GM10266 (cell line): ENCODE measurements around the gene APCS.

Experiments
- DNase-seq: peaks from one replicate; pipeline ENCODE4 v3.0.0; 2012; ENCODE audit errors: extremely low spot score
- CTCF ChIP-seq: IDR thresholded peaks from 2 replicates; pipeline ENCODE4 v1.5.1; 2012; ENCODE audit warnings: mild to moderate bottlenecking, low read depth; ENCODE audit not compliant: control insufficient read depth, insufficient read depth; ENCODE audit errors: missing control alignments

APCS gene

GRCh38 chr1:159598196-159598595, 10.6 kb downstream of the APCS start:
- no peak for DNase-seq
- no peak for TF ChIP-seq CTCF

GRCh38 chr1:159600894-159601293, 13.3 kb downstream of the APCS start:
- no peak for TF ChIP-seq CTCF
- DNase-seq = no peak

GRCh38 chr1:159602501-159602999, 14.9 kb downstream of the APCS start:
- TF ChIP-seq CTCF = no peak
- DNase-seq = no peak

GRCh38 chr1:159612211-159612885, 24.7 kb downstream of the APCS start:
- DNase-seq = no peak
- no peak for TF ChIP-seq CTCF

- no peak for TF ChIP-seq CTCF
- no peak for DNase-seq
These were observed 45.3 kb downstream of the APCS start for GRCh38 chr1:159632922-159633321.
